ENCODE data around the gene KDM6B.

KDM6B gene

DNA sequence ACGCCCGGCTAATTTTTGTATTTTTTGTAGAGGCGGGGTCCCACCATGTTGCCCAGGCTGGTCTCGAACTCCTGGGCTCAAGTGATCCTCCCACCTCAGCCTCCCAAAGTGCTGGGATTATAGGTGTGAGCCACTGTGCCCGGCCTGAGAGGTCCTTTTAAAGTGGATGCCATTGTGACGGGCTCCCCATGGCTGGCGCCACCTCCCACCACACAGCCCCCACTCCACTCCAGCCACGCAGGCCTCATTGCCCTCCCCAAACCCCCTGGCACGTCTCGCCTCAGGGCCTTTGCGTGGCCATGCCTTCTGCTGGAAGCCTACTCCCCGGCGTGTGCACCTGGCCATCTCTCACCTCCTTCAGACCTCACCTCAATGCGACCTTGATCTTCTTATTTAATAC, 11.9 kb upstream of the KDM6B start:
- DNase-seq = no peak

- DNase-seq = no peak
Measured at GRCh38 chr17:7823581-7824001, 10.4 kb upstream of the KDM6B start.

DNA sequence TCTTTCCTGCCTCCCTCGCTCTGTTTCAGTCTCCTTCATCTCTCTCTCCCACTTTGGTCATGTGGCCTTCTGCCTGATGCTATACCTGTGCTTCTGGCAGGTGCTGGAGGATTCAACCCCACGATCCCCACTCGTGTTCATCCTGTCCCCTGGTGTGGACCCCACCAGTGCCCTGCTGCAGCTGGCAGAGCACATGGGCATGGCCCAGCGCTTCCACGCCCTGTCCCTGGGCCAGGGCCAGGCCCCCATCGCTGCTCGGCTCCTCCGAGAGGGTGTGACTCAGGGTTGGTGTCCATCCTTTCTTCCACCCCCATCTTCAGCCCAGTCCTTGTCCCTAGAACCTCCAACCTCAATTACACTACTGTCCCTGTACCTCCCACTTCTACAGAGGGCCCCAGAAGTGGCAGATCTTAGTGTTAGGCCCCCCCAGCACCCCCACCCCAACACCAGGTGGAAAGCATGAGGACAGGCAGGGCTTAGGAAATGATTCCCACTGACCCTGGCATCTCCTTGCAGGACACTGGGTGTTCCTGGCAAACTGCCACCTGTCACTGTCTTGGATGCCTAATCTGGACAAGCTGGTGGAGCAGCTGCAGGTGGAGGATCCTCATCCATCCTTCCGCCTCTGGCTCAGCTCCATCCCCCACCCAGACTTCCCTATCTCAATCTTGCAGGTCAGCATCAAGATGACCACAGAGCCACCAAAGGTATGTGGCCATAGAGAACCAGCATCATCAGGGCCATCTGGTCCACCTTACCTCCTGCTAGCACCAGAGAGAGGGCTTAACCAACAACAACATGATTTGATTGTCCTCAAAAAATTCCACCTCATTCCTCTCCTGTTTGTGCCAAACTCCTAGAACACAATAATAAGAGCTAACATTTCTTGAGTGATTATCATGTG, 9.7 kb upstream of the KDM6B start:
- no peak for DNase-seq

DNA sequence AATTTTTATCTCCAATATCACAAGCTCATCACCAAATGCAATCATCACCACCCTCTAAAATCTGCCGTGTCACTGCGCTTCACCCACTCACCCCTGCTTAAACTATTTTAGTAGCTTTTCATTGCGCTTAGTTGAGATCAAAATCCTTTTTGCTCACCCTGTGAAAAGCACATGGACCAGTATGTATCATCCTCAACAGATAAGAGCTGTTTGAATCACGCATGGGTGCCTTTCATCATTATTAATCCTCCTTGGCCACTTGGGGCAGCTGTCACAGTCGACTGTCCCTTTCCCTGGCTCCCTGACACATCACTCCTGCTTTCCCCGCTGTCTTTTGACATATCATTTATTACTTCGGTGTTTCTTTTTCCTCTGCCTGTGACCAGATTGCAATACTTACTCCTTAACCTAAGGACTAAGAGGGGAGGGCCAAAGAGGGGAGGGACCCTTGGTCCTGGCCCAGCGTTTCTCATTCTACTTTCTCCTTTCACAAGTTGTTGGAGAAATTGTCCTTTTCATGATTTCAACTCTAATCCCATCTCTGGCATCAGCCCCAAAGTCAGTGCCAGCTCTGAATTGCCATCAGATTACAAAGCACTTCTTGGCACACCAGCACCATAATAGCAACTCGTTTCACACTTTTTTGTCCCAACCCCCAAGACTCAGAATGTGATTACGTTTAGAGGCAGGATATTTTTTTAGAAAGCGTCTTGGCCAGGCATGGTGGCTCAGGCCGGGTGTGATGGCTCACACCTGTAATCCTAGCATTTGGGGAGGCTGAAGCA, 8.6 kb upstream of the KDM6B start:
- DNase-seq = no peak

DNA sequence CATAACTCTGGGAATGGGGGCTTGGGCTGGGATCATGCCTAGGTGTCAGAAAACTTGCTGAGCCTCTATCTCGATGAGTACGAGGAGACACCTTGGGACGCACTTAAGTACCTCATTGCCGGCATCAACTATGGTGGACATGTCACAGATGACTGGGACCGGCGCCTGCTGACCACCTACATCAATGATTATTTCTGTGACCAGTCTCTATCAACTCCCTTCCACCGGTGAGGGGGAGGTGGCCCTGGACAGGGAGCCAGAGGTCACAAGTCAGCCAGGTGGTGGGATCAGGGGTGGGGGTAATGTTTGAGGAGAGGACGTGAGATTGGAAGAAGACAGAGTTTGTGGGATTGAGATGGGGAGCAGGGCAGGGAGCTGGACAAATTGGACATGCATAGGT, 3.4 kb upstream of the KDM6B start:
- no peak for DNase-seq

GRCh38 chr17:7831233-7831632, 2.8 kb upstream of the KDM6B start:
- DNase-seq = no peak

DNA sequence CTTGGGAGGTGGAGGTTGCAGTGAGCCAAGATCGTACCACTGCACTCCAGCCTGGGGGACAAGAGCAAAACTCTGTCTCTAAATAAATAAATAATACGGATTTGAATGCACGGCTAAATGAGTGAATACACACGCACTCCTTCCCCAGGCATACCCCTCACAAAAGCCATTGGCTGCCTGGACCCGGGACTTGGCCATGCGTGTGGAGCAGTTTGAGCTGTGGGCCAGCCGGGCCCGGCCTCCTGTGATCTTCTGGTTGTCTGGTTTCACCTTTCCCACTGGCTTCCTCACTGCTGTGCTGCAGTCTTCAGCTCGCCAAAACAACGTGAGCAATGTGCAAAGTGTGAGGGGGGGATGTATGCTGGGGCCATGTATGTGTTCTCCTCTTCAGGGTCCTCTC, 1.6 kb upstream of the KDM6B start:
- no peak for DNase-seq

- DNase-seq = no peak
Measured at GRCh38 chr17:7833011-7833794, 814 bp upstream of the KDM6B start.

DNA sequence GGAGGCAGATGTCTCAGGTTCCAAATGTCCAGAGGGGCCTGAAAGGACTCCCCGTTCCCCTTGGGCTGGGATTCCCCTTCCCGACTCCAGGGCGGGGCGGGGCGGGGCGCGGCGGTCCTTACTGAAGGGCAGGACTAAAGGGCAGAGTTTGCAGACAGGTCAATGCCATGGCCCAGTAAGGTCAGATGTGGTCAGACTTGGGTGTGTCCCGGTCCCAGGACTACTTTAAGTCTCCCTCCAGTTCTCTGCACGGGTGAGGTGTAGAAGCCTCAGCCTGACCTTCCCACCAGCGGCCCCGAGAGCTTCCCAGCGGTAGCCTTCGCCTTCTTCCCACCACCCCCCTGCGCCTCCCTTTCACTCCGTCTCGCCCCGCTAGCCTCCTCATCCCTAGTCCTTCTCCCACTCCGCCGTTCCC, 532 bp downstream of the KDM6B start:
- peak; percentile 53 to 56 for DNase-seq

DNA sequence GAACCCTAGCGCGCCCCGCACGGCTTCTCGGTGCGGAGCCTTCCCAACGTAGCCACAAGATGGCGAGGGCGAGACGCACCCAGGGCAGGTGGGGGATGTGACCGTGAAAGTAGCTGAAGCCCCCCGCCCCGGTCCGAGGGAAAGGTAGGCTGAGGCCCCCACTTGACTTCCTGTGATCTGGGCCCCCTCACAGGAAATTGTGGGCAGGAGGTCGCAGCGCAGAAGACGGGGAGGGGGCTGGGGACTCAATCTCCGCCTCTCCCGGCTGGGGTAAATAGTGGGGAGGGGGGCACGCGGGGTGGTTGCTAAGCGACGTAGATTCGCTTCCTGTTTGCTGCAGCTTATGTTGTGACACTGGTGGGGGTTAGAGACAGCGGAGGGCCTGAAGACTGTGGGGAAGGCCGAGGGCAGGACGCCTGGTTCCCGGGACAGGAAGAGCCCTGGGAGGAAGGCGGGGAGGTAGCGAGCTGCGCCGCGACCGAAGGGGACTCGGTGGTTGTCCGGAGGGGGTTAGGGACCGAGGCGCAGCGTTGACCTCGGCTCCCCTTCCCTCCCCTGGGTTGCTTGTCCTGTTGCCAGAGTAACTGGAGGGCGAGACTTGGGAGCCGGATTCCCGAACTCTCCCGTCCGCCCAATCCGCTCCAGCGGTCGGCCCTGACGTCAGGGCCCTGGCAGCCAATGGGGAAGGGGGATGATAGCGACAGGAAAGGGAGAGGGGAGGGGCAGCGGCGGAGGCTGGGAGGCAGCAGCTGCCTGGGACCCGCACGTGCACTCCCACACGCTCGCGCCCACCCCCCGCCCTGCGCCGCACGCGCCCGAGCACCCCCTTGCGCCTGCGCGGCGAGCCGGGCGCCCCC, 1.2 kb downstream of the KDM6B start:
- DNase-seq = peak; percentile 88 to 91

DNA sequence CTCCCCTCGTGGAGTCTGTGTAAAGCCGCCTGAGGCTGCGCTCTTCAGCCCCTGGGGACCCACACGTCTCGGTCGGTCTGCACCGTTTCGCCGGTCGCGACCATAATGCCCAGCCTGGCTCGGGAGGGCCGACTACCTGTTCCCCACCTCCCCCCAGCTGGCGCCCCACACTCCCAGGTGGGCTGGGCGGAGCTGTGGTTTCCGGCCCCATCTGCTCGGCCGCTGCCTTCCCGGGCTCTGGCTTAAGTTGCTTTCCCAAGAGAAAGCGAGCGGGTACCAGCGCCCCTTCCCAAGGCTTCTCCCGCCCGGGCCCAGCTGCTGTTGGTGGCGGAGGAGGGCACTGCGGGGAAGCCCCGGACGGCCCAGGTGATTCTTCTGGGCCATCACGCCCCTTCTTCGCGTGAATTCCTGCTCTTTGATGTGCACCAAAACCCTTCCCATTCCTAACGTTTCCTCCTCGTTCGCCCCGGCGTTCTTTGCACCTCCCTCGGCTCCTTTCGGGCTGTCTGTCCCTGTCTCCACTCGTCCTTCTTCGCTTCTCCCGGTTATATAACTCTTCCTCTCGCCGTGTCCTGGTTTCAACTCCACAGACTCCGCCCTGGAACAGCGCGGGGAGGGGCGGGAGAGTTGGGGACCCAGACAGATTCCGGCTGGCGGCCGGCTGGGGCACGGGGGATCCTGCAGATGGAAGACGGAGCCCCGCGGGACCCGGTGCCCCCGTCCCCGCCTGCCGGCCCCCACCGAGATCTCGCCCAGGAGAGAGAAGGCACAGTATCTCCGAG, 2.0 kb downstream of the KDM6B start:
- peak in 1 of 2 donors; percentile 59 for DNase-seq

GRCh38 chr17:7836596-7837407, 2.8 kb downstream of the KDM6B start:
- DNase-seq = peak; percentile 71 to 76

DNA sequence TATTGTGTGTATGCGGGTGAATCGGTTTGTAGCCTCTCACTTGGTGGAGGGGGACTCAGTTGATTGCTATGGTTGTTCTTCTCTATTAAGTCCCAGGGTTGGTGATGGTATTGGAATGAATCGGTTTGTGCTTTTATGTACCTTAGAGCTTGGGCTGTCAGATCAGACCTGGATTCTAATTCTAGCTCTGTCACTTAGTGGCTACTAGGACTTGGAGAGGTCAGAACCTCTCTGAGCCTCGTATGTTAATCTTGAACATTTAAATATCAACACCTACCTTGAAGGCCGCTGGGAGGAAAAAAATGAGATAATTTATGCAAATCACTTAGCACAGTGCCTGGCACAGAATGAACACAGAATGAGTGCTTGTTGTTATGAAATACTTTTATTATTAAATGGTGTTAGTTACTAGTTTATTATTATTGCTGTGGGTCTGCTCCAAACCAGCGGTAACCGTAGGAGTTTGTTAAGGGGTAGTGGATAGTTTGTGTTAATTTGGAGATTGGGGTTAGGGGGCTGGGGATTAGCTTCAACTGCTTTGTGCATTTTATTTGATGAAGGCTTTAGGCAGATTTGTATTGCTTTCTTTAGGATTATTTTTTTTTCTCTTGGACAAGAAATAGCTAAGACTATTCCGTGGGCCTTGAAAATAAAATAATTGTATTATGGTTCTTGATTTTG, 3.5 kb downstream of the KDM6B start:
- DNase-seq = no peak

DNA sequence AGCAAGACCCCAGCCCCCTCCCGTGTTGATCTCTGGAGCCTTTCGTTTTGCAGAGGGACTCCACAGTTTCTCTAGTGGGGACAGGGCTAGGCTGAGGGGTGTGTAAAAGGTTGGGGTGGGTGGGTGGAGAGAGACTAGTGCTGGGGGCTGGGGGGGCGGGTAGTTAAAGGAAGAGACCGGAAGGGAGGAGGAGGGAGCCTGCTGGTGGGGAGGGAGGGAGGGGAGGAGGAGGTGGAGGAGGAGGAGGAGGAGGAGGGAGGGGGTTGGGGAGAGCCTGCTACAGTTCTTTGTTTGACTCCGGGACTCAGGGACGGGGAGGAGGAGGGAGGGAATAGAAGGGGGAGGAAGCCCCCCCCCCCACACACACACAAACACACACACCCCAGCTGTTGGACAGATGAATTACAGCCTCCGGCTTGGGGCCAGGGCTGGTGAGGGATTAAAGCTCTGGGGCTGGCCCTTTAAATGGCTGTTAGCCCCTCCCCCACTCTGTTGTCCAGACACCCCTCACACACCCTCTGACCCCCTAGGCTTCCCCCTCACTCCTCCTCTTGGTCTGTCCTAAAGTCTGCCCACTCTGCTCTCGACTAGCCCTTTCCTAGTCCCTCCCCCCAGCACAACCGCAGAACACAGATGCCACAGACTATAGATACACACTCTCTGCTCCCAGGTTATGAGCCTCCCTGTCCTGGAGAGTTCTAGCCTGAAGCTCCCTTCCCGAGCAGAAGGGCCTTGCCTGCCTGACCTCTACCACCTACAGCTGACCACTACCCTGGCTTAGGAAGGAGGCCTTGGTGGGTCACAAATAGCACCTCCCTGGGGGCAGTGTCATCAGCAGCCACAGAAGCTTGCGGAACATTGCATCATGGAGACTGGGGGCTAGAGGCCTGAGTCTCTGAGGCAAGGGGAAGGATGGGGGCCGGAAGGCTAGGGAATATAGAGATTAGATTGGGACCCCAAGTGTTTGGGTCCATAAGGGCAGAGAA, 4.4 kb downstream of the KDM6B start:
- DNase-seq = peak in 1 of 2 donors; percentile 20

GRCh38 chr17:7839190-7839875, 5.3 kb downstream of the KDM6B start:
- DNase-seq = no peak

- DNase-seq = no peak
Measured at GRCh38 chr17:7839876-7840261, 5.9 kb downstream of the KDM6B start.

GRCh38 chr17:7840441-7840840, 6.4 kb downstream of the KDM6B start:
- DNase-seq = no peak

DNA sequence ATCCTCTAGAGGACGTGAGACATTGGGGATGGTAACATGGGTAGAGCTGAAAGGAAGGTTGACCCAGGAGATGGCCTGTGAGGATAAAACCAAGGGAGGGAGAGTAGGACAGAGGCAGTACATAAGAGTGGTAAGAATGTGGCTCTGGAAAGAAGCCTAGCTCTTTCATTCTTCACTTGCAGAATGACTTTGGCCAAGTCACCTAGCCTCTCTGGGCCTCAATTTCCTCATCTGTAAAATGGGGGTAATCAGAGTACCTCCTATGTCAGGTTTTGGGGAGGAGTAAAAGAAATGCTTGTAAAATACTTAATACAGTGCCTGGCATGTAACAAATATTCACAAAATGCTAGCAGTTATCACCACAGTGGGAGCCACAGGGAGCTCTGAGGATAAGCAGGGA, 6.9 kb downstream of the KDM6B start:
- DNase-seq = no peak

Data from stimulated activated CD4-positive, alpha-beta T cell treated with anti-CD3 and anti-CD28 coated beads, Interleukin-2, amount 100 ng/mL, for 24 hours (primary cell).